GM12878 (cell line): ENCODE results near the gene DLD. TPM values are rescaled to one million over a fixed set of nuclear protein-coding genes. Genes with fewer than 3 reads are reported as not detected.

Experiments used
- ATAC-seq: fragments of 200-7000 bp; cut with Tn5 transposase; 3 replicates; pipeline ENCODE4 v1.9.1; 2020; ENCODE audit warnings: mild to moderate bottlenecking, moderate library complexity
- BruUV-seq: library from RNA; stranded (reverse); fragments of 400-500 nt; replicated peaks from 2 replicates; lab custom pipeline; 2021; lab: Mats Ljungman, UMichigan
- CTCF ChIA-PET: fragments of 300-600 bp; sonication (Branson Sonifier 250); formaldehyde crosslinking; extraction: SDS; loops from one replicate; lab custom pipeline; 2021; ENCODE audit warnings: inconsistent platforms; lab: Yijun Ruan, JAX
- POLR2A ChIA-PET: fragments of 350-600 bp; formaldehyde crosslinking; extraction: SDS; loops from one replicate; lab custom pipeline; 2021; ENCODE audit warnings: inconsistent platforms; lab: Charles Lee
- RAD21 ChIA-PET: fragments of 300-600 bp; sonication (Branson Sonifier 250); formaldehyde crosslinking; loops from one replicate; lab custom pipeline; 2023; ENCODE audit warnings: antibody characterized with exemption; ENCODE audit not compliant: unreplicated experiment; lab: Charles Lee
- SMC1A ChIA-PET: fragments of 300-600 bp; sonication (Branson Sonifier 250); formaldehyde crosslinking; loops from one replicate; lab custom pipeline; 2023; ENCODE audit not compliant: unreplicated experiment, uncharacterized antibody; lab: Charles Lee
- DNase-seq: peaks from one replicate; pipeline ENCODE4 v3.0.0-alpha.2; 2011; ENCODE audit warnings: low read depth, low spot score
- FAIRE-seq: peaks from 3 replicates; lab custom pipeline; 2011; peaks lifted over from hg19 to GRCh38; lab: Jason Lieb, UNC
- H2AFZ ChIP-seq: 2 replicates; pipeline ENCODE4 v1.6.0; 2011; ENCODE audit warnings: low read depth, low read length, control low read depth; ENCODE audit not compliant: control insufficient read depth
- H3K27ac ChIP-seq: 2 replicates; pipeline ENCODE4 v1.5.1; 2011; ENCODE audit warnings: control low read depth; ENCODE audit not compliant: control insufficient read depth, insufficient read depth
- H3K27me3 ChIP-seq, 2 experiments: replicated peaks in 1 of 2; 2 replicates each; pipeline versions ENCODE4 v1.6.0 to v1.6.1; 2011; ENCODE audit warnings: low read length in 1 of 2; ENCODE audit not compliant: control insufficient read depth in 2 of 2, insufficient read depth in 2 of 2
- H3K36me3 ChIP-seq, 2 experiments: 2 replicates each; pipeline ENCODE4 v1.5.1; 2011; ENCODE audit warnings: low read length in 1 of 2; ENCODE audit not compliant: control insufficient read depth in 2 of 2, insufficient read depth in 2 of 2
- H3K4me1 ChIP-seq: 2 replicates; pipeline ENCODE4 v1.6.1; 2011; ENCODE audit warnings: mild to moderate bottlenecking, low read length, moderate library complexity, mixed read lengths; ENCODE audit not compliant: control insufficient read depth, insufficient read depth
- H3K4me2 ChIP-seq: 2 replicates; pipeline ENCODE4 v1.6.0; 2011; ENCODE audit warnings: control low read depth; ENCODE audit not compliant: control insufficient read depth, insufficient read depth
- H3K4me3 ChIP-seq: fragments of 200-600 bp; sonication (generic); 2 replicates; pipeline ENCODE4 v1.5.1; 2016
- H3K79me2 ChIP-seq: 2 replicates; pipeline ENCODE4 v1.6.0; 2011; ENCODE audit warnings: low read length; ENCODE audit not compliant: control insufficient read depth, insufficient read depth
- H3K9ac ChIP-seq: 2 replicates; pipeline ENCODE4 v1.8.0; 2011; ENCODE audit warnings: low read length, control low read depth, mixed read lengths; ENCODE audit not compliant: control insufficient read depth, insufficient read depth
- H3K9me3 ChIP-seq: replicated peaks from 3 replicates; pipeline ENCODE4 v1.5.1; 2011; ENCODE audit warnings: mild to moderate bottlenecking, low read length; ENCODE audit not compliant: control insufficient read depth, insufficient read depth
- H4K20me1 ChIP-seq: 2 replicates; pipeline ENCODE4 v1.6.0; 2011; ENCODE audit not compliant: control insufficient read depth, insufficient read depth
- ATF7 ChIP-seq: fragments of 450-650 bp; IDR thresholded peaks from 2 replicates; pipeline ENCODE4 v1.6.1; 2016; ENCODE audit warnings: low read depth, mild to moderate bottlenecking
- POLR2A ChIP-seq: IDR thresholded peaks from 2 replicates; pipeline ENCODE4 v1.6.1; 2011; ENCODE audit warnings: low read depth, mild to moderate bottlenecking, low read length
- SKIL ChIP-seq: fragments of 450-650 bp; IDR thresholded peaks from 2 replicates; pipeline ENCODE4 v1.6.1; 2017; ENCODE audit warnings: mild to moderate bottlenecking, low read depth, inconsistent platforms; ENCODE audit not compliant: poor library complexity, severe bottlenecking
- WGBS: methylation state at CpG from one replicate; pipeline ENCODE4 v1.1.6; 2016; ENCODE audit warnings: low lambda C conversion rate; ENCODE audit not compliant: insufficient replicate concordance, insufficient coverage; ENCODE audit errors: missing lambda C conversion rate; 5-methylcytosine and 5-hydroxymethylcytosine counted together
- in situ Hi-C: fragments of 300-500 bp; cut with MboI; formaldehyde crosslinking; loops from 9 replicates; pipeline ENCODE4 v1.14.3; 2018; ENCODE audit warnings: mixed read lengths
- intact Hi-C: fragments of 100-400 bp; cut with micrococcal nuclease; formaldehyde crosslinking; loops from one replicate; pipeline ENCODE4 v1.14.2; 2022; ENCODE audit not compliant: unreplicated experiment
- polyA plus RNA-seq, 11 experiments: library from polyadenylated mRNA; depleted of rRNA in 4 of 11; unstranded in 6 of 11; stranded (reverse) in 5 of 11; fragments of >200 nt; fragmentation: Nextera tagmentation in 4 of 11; fragmentation: Illumina TruSeq in 1 of 11; extraction: Ambion mirVana in 4 of 11; extraction: Trizol in 1 of 11; gene quantifications; 1 replicate in 1 of 11; 2 replicates in 10 of 11; pipeline versions ENCODE4 v1.2.1 to v1.2.3, GENCODE V29; 2011 to 2016; ENCODE audit warnings: inconsistent platforms in 2 of 11, missing spikeins in 2 of 11, low read depth in 1 of 11
- total RNA-seq, 4 experiments: library from RNA; depleted of rRNA in 3 of 4; stranded (reverse); fragments of >200 nt in 3 of 4; fragmentation: Illumina TruSeq in 1 of 4; extraction: Trizol in 1 of 4; gene quantifications; 2 replicates each; pipeline versions ENCODE4 v1.2.1 to v1.2.3, GENCODE V29; 2013 to 2021
- TF ChIP-seq, protein P1 (sequence below): fragments of 450-650 bp; IDR thresholded peaks from 2 replicates; pipeline ENCODE4 v1.6.1; 2017; ENCODE audit warnings: low read depth, mild to moderate bottlenecking, moderate library complexity

The DLD gene
- total and polyA plus RNA-seq, 10 of the 15 experiments (the other 5 are each of a cell fraction or from before 2014, with no cell fraction given): 62.7 to 314 (median 161) TPM

GRCh38 chr7:107924841-107925504 is 34.0 kb downstream of the DLD start (continued):
- TF ChIP-seq, protein P1, sequence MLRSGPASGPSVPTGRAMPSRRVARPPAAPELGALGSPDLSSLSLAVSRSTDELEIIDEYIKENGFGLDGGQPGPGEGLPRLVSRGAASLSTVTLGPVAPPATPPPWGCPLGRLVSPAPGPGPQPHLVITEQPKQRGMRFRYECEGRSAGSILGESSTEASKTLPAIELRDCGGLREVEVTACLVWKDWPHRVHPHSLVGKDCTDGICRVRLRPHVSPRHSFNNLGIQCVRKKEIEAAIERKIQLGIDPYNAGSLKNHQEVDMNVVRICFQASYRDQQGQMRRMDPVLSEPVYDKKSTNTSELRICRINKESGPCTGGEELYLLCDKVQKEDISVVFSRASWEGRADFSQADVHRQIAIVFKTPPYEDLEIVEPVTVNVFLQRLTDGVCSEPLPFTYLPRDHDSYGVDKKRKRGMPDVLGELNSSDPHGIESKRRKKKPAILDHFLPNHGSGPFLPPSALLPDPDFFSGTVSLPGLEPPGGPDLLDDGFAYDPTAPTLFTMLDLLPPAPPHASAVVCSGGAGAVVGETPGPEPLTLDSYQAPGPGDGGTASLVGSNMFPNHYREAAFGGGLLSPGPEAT: peak; percentile 67
- TF ChIP-seq, all 136 proteins: peak for 16

- Histone ChIP-seq H4K20me1 (no peaks in the 10 kb centered on the region), H3K9ac (no peak overlapping the region), H3K4me3 (no peak overlapping the region), H3K27ac (no peak overlapping the region), H3K79me2 (no peaks in the 10 kb centered on the region), H3K9me3 (no peaks in the 10 kb centered on the region; the same call in 2 of the 3 replicates), H2AFZ (no peak overlapping the region), H3K27me3 (no peaks in the 10 kb centered on the region), H3K4me2 (no peak overlapping the region), H3K36me3 (peaks cover 0 to 15% of the 10 kb centered on the region in 2 experiments; a peak in 2 of 4 replicates), H3K4me1 (peaks cover 13% of the 10 kb centered on the region)
- FAIRE-seq (no peak), ATAC-seq (no peak), DNase-seq (no peak)
- RAD21 ChIA-PET: no interaction called here
- in situ Hi-C loops: no loop called here
- POLR2A ChIA-PET: no interaction called here
- SMC1A ChIA-PET: interaction anchor here (1.1 to 1.3 kb wide), 2 partner anchors 33 to 219 kb away, joined by 3 read pairs; no protein-coding TSS in a partner anchor
- no peak for TF ChIP-seq POLR2A
- no peak for TF ChIP-seq SKIL
- TF ChIP-seq ATF7: no peak
- no TSS peak for BruUV-seq
- 100% methylated on average over 1 of the region's 1 CpG for WGBS
- CTCF ChIA-PET: interaction anchor here (0.7 kb wide), 1 partner anchor 91 kb away, joined by 3 read pairs; no protein-coding TSS in a partner anchor
- intact Hi-C loops: no loop called here
These were observed 35.5 kb downstream of the DLD start for GRCh38 chr7:107926481-107926880.
